Upper lobe of left lung (tissue), 6 donors: ENCODE results near the gene SLC4A7. TPM values are rescaled to one million over a fixed set of nuclear protein-coding genes. Genes with fewer than 3 reads are reported as not detected.
"Not testable (repeated sequence)": the region's sequence is repeated elsewhere in the genome, so short reads cannot be mapped to it uniquely, and the experiment has no call there.

Experiments used
- ATAC-seq, 2 donors: fragments of 200-7000 bp; cut with Tn5 transposase; one replicate each; pipeline ENCODE4 v1.9.1; 2022; ENCODE audit warnings: mild to moderate bottlenecking in 2 of 2, moderate library complexity in 2 of 2; ENCODE audit not compliant: low FRiP score in 2 of 2
- DNase-seq, 2 donors: peaks; one replicate each; pipeline ENCODE4 v3.0.0-alpha.2; 2019 to 2020
- H3K27ac ChIP-seq, 4 donors: fragments of 200-600 bp; sonication (generic); one replicate each; pipeline ENCODE4 v1.5.1; 2016 to 2019
- H3K27me3 ChIP-seq, 4 donors: fragments of 200-600 bp; sonication (generic); one replicate each; pipeline ENCODE4 v1.5.1; 2017 to 2019
- H3K36me3 ChIP-seq, 4 donors: fragments of 200-600 bp; sonication (generic); one replicate each; pipeline ENCODE4 v1.5.1; 2016 to 2019
- H3K4me1 ChIP-seq, 4 donors: fragments of 200-600 bp; sonication (generic); one replicate each; pipeline ENCODE4 v1.5.1; 2018 to 2019
- H3K4me3 ChIP-seq, 4 donors: fragments of 200-600 bp; sonication (generic); one replicate each; pipeline ENCODE4 v1.5.1; 2017 to 2019; ENCODE audit warnings: mild to moderate bottlenecking in 2 of 4, moderate library complexity in 1 of 4
- H3K9me3 ChIP-seq, 4 donors: fragments of 200-600 bp; sonication (generic); one replicate each; pipeline ENCODE4 v1.5.1; 2018 to 2019
- CTCF ChIP-seq, 6 experiments: fragments of 450-650 bp in 4 of 6; fragments of 200-600 bp in 2 of 6; sonication (generic) in 2 of 6; IDR thresholded peaks; one replicate each; pipeline ENCODE4 v1.5.1; 2016 to 2019; ENCODE audit warnings: antibody characterized with exemption in 6 of 6
- EP300 ChIP-seq, 4 donors: sonication (generic); formaldehyde crosslinking; IDR thresholded peaks; one replicate each; pipeline ENCODE4 v1.5.1; 2017; ENCODE audit warnings: antibody characterized with exemption in 4 of 4, control low read depth in 2 of 4
- POLR2A ChIP-seq, 4 donors: fragments of 450-650 bp; IDR thresholded peaks; one replicate each; pipeline ENCODE4 v1.5.1; 2016 to 2017; ENCODE audit warnings: antibody characterized with exemption in 4 of 4, mild to moderate bottlenecking in 2 of 4
- POLR2AphosphoS5 ChIP-seq, 2 donors: sonication (generic); formaldehyde crosslinking; IDR thresholded peaks; one replicate each; pipeline ENCODE4 v1.5.1; 2017; ENCODE audit warnings: antibody characterized with exemption in 2 of 2
- WGBS, 2 donors: methylation state at CpG; one replicate each; pipeline ENCODE4 v1.1.5; 2017 to 2018; 5-methylcytosine and 5-hydroxymethylcytosine counted together
- total RNA-seq, 6 donors: library from RNA; depleted of rRNA in 4 of 6; stranded (reverse); fragments of >200 nt in 4 of 6; gene quantifications; one replicate each; pipeline versions ENCODE4 v1.1.0 to v1.2.1, GENCODE V29; 2016 to 2021
- donor health status: DM: no; HTN: no; CAD: no; lungs with moderate emphysema.
- donor health status: DM: no; HTN: yes; CAD: no; lungs with severe emphysema.

The SLC4A7 gene
- total RNA-seq, 6 donors from 2014 or later: 11.8 to 40.5 (median 19.6) TPM

GRCh38 chr3:27415202-27415601, 69.0 kb downstream of the SLC4A7 start:
- ATAC-seq (no peak), DNase-seq (no peak)
- Histone ChIP-seq H3K36me3 (peaks cover 0 to 29% (median 9%) of the 10 kb centered on the region in 4 donors), H3K4me1 (no peaks in the 10 kb centered on the region), H3K4me3 (no peak overlapping the region), H3K27ac (no peak overlapping the region), H3K9me3 (no peaks in the 10 kb centered on the region), H3K27me3 (no peaks in the 10 kb centered on the region)
- no peak for TF ChIP-seq EP300 (IDR thresholded peaks at IDR 0.05)
- no peak for TF ChIP-seq POLR2A (IDR thresholded peaks at IDR 0.05)
- TF ChIP-seq POLR2AphosphoS5 (IDR thresholded peaks at IDR 0.05): no peak
- TF ChIP-seq CTCF (IDR thresholded peaks at IDR 0.05): no peak
- WGBS, 2 donors: 90% methylated on average over 1 of the region's 1 CpG

- Histone ChIP-seq H3K9me3 (no peaks in the 10 kb centered on the region), H3K4me3 (no peak overlapping the region), H3K27me3 (no peaks in the 10 kb centered on the region), H3K4me1 (no peaks in the 10 kb centered on the region), H3K36me3 (peaks cover 0 to 11% (median 2%) of the 10 kb centered on the region in 4 donors), H3K27ac (no peak overlapping the region)
- ATAC-seq (no peak), DNase-seq (no peak)
- WGBS, 2 donors: 45 to 49% methylated on average over 3 of the region's 3 CpGs
- no peak for TF ChIP-seq POLR2AphosphoS5 (IDR thresholded peaks at IDR 0.05)
- no peak for TF ChIP-seq CTCF (IDR thresholded peaks at IDR 0.05)
- no peak for TF ChIP-seq POLR2A (IDR thresholded peaks at IDR 0.05)
- no peak for TF ChIP-seq EP300 (IDR thresholded peaks at IDR 0.05)
Observed at GRCh38 chr3:27392950-27393679, 91.1 kb downstream of the SLC4A7 start.

GRCh38 chr3:27392414-27392813, 91.8 kb downstream of the SLC4A7 start:
- not testable (repeated sequence) for H3K27ac ChIP-seq, H3K27me3 ChIP-seq, H3K4me3 ChIP-seq, DNase-seq, H3K9me3 ChIP-seq, H3K4me1 ChIP-seq, ATAC-seq
- 87 to 95% methylated on average over 10 of the region's 10 CpGs for WGBS, 2 donors
- peaks cover 0 to 11% (median 2%) of the 10 kb centered on the region in 4 donors for H3K36me3 ChIP-seq

GRCh38 chr3:27391796-27392195, 92.4 kb downstream of the SLC4A7 start:
- DNase-seq (no peak), ATAC-seq (no peak)
- H3K9me3 ChIP-seq: no peaks in the 10 kb centered on the region
- H3K36me3 ChIP-seq: peaks cover 0 to 11% (median 2%) of the 10 kb centered on the region in 4 donors
- no peaks in the 10 kb centered on the region for H3K27me3 ChIP-seq
- no peaks in the 10 kb centered on the region for H3K4me1 ChIP-seq
- TF ChIP-seq POLR2AphosphoS5 (IDR thresholded peaks at IDR 0.05) (no peak), EP300 (IDR thresholded peaks at IDR 0.05) (no peak), POLR2A (IDR thresholded peaks at IDR 0.05) (no peak)
- 85% methylated on average over 1 of the region's 1 CpG for WGBS, 2 donors
- no peak overlapping the region for H3K27ac ChIP-seq
- no peak overlapping the region for H3K4me3 ChIP-seq

- no peak for DNase-seq
Observed at GRCh38 chr3:27387625-27388024, 96.6 kb downstream of the SLC4A7 start.

More at GRCh38 chr3:27387625-27388024, 96.6 kb downstream of the SLC4A7 start:
- Histone ChIP-seq H3K27ac (no peak overlapping the region), H3K9me3 (no peaks in the 10 kb centered on the region), H3K4me3 (no peak overlapping the region), H3K4me1 (no peaks in the 10 kb centered on the region), H3K36me3 (peaks cover 0 to 14% (median 2%) of the 10 kb centered on the region in 4 donors), H3K27me3 (no peaks in the 10 kb centered on the region)
- WGBS, 2 donors: 100% methylated on average over 1 of the region's 1 CpG
- ATAC-seq: no peak
- TF ChIP-seq POLR2AphosphoS5 (IDR thresholded peaks at IDR 0.05) (no peak), POLR2A (IDR thresholded peaks at IDR 0.05) (no peak), CTCF (IDR thresholded peaks at IDR 0.05) (no peak), EP300 (IDR thresholded peaks at IDR 0.05) (no peak)
